DMS53 (cell line): ENCODE results near the gene GNAQ.
"Not testable (repeated sequence)": the region's sequence is repeated elsewhere in the genome, so short reads cannot be mapped to it uniquely, and the experiment has no call there.

Experiments
- DNase-seq: peaks from one replicate; lab custom pipeline; 2025; lab: John Stamatoyannopoulos, UW

GNAQ gene

GRCh38 chr9:77729177-77729576, 302.4 kb downstream of the GNAQ start:
- no peak for DNase-seq

DNA sequence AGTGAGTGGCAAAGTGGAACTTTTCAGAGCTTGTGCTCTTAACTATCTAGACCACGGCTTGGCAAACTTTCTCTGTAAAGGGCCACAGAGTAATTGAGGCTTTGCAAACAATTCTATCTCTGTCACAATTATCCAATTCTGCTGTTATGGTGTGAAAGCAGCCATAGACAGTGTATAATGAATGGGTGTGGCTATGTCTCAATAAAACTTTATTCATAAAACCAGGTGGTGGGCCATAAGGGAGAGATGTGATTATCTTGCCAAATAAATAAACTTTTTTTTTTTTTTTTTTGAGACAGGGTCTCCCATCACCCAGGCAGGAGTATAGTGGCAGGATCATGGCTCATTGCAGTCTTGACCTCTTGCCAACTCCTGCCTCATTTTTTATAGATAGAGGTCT, 304.8 kb downstream of the GNAQ start:
- no peak for DNase-seq

- no peak for DNase-seq
These were observed 305.3 kb downstream of the GNAQ start for GRCh38 chr9:77726289-77726688.

GRCh38 chr9:77725820-77726219, 305.8 kb downstream of the GNAQ start:
- no peak for DNase-seq

DNA sequence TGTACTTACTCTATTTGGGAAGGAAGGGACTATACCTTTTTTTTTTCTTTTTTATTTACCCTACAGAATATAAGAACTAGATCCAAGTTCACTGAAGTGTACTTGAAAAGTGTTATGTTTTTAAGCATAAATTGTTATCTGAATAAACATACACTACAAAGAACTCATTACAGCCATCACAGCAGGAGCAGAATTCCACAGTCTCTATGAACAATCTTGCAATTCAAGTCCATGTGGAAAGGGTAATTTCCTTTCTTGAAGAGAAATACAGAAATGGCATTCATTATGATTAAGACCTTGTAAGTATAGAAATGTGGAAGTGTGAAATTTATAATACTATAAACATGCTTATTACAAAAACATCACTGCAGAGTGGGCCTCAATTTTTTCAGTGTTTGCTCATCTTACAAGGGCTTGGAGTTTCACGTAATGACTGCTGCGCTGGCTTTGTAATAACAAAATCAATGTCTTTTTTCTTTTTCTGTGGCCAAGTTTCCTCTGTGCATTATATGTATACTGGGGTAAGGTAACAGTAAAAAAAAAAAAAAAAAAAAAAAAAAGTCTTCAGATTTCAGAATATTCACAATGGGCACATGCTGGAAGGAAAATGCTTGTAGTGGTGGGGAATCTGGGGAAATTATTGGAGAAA, 306.4 kb downstream of the GNAQ start:
- DNase-seq = no peak

DNA sequence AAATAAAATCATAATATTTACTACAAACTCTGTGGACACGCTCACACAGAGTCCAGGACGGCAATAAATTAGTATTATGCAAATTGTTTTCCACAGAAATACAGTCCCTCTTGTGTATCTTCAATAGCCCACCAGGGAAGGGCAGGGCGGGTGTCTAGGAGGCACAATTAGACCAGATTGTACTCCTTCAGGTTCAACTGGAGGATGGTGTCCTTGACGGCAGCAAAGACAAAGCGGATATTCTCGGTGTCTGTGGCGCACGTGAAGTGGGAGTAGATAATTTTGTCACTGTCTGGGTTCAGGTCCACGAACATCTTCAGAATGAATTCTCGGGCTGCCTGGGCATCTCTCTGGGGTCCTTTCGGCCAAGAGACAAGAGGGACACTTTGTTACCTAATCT, 310.5 kb downstream of the GNAQ start:
- DNase-seq = not testable (repeated sequence)

DNA sequence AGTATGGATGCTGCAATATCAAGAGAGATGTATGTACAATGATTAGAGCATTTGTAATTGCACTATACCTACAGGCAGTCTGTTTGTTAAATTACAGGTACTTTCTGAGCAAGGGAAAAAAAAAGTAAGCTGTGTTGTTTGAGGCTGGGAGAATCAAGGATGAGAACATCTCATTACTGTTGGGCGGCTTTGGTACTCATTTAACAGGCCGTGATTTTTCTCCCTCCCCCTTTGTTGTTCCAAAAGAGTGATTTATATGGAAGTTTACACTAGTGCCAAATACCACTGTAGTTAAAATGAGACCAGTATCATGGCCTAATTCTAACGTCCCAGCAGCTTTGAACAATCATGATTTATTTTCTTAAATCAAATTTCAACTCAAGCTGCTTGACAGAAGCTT, 312.3 kb downstream of the GNAQ start:
- DNase-seq = no peak

DNA sequence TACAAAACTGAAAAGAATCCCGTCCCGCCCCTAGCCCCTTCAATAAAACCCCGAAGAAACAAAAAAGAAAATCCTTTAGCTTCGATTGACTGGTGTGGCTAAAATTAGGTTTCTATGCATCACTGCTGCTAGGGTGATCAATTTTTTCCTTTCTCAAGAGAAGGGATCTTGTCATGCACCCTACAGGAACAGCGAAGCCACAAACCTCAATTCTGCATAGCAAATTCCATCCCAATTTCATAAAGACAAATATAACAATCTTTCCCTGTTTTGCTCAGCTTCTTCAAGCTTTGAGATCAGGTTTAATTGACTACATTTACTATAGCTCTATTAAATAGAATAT, 313.3 kb downstream of the GNAQ start:
- not testable (repeated sequence) for DNase-seq

DNA sequence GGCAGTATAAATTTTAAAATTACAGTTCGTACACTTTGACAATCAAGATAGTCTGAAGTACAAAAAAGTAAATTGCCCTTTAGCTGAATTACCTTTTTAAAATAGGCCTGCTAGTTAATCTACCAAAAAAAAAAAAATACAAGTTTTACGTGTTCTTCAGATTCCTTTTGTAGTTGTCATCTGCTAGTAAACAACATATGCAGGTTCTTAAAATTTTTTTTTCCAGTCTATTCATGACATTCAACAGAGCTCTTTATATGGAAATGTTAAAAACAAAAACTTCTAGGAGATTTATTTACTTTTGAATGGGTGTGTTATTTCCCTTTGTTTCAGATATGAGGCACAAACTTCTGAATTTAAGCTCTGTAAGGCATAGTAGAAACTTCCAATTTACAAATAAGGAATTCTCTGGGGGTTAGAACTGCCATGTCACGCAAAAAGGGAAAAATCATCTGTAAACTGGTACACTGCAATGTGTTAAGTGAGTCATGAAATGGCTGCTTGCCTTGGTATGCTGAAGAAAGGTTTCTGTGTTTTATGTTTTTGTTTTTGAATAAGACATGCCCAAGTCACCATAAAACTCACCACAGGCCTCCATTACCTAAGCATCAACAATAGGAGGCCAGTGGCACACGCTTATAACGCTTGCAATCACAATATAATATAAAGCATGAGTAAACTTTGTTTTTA, 313.9 kb downstream of the GNAQ start:
- DNase-seq = not testable (repeated sequence)

DNA sequence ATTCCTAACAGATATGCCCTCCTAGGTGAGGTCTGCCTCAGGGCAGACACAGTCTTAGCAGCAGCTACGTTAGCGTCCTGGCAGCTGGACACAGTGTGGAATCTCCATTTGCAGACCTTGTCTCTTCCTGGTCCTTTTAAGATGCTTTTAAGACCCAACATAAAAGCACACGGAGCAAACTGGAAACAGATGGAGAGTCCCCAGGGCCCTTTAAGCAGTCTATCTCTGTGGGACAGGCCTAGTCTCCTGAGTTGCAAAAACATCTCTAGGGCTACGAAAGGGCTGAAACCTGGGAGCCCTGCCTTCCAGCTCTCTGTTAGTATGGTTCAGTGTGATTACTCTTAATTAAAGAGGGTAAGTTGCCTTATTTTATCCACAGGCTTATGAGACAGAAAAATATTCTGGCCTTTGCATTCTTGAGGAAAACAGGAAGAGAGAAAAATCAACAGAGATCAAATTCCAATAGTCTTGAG, 317.5 kb downstream of the GNAQ start:
- no peak for DNase-seq

DNA sequence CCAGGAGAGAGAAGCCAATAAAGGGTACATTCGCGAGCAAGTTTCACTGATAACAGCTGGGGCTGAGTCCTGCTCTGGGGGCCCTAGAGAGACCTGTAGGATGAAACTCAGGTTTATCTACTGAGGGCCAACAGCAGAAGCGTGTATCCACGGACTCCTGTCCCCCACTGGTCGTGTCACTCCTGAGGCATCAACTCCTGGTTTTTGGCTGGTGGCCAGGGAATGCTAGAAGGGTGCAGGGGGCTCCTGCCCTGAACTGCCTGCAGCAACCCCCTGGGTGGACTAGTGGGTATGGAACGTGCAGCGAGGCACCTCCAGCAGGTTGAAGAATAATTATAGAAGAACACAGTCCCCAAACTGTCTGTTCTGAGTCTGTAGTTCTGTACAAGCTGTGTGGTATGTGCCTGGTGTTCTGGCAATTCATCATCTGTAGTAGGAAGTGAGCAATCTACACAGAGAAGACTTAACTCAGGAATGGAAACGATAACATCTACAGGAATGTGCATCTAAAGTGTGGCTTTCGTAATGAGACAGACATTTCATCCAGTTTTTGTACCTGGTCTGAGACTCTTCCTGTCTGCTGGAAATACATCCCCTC, 319.0 kb downstream of the GNAQ start:
- no peak for DNase-seq

DNA sequence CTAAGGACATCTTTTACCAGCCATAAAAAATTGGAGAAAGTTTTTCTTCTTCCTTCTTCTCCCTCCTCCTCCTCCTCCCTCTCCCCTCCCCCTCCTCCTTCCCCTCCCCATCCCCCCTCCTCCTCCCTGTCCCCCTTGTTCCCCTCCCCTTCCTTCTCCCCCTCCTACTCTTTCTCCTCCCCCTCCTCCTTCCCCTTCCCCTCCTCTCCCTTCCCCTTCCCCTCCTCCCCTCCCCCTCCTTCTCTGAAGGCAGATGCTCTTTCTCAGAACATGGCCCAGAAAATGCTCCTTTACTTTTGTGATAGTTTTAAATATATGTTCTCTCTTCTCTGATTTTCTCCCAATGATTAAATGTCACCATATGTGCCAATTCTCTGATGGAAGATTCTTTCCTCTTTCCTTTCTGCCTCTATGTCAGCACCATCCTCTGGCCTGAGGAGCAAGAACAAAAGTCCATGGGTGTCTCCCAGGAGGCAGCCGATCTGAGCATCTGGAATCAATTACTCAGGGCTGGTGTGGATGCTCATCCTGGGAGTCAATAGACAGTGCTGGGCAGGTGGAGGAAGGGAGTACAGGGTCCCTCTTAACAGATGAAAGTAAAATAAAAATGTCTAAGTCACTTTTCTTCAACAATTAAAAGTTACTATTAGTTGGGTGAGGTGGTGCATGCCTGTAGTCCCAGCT, 320.5 kb downstream of the GNAQ start:
- DNase-seq = no peak

GRCh38 chr9:77710316-77710715, 321.3 kb downstream of the GNAQ start:
- no peak for DNase-seq

DNA sequence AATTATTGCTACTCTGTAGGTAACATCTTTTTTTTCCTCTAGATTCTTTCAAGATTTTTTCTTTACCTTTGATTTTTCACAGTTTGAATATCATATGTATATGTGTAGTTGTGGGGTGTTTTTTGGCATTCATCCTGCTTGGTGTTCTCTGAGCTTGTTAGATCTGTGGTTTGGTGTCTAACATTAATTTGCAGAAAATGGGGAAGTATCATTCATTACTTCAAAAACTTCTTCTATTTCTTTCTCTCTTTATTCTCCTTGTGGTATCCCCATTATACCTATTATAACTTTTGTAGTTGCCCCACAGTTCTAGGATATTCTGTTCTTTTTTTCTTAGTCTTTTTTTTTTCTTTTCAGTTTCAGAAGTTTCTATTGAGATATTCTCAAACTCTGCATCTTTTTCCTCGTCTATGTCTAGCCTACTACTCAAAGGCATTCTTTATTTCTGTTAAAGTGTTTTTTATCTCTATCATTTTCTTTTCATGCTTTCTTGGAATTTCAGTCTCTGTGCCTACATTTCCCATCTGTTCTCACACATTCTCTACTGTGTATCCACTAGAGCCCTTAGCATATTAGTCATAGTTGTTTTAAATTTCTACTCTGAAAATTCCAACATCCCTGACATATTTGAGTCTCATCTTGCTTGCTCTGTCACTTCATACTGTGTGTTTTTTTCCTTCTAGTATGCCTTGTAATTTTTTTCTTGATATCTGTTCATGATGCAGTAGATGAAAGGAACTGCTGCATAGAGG, 323.4 kb downstream of the GNAQ start:
- DNase-seq = no peak

DNA sequence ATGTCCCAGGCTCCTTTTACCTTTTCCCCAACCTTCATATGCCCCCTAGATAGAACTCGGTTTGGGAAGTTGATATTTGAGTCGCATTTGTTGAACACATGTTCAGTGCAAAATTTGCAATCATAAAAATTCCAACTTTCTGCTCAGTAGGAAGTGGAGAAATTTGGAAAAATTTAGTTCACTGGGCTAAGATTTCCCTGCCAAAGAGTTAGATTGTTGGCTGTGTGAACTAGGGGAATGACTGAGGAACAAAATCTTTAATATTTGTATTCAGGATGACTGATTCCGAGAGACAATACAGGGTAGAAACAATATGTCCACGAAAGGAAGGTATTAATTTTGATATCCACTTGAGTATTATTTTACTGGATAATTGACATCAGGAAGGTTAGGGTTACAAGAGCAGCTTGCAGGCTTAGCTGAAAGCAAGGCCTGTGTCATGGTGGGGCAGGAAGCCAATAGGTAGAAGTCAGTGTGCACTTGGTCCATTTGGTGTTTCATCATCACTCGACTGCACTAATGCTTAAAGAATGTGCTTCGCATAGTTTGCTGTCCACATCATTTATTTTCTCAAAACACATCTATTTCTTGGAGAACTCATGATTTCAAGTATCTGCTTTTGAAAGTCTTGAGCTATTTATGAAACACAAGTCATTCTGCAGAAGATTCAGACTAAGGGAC, 324.1 kb downstream of the GNAQ start:
- no peak for DNase-seq

GRCh38 chr9:77705636-77706035, 326.0 kb downstream of the GNAQ start:
- DNase-seq = no peak

- DNase-seq = not testable (repeated sequence)
These were observed 328.9 kb downstream of the GNAQ start for GRCh38 chr9:77702521-77703390.

- no peak for DNase-seq
These were observed 334.2 kb downstream of the GNAQ start for GRCh38 chr9:77697238-77697984.

DNA sequence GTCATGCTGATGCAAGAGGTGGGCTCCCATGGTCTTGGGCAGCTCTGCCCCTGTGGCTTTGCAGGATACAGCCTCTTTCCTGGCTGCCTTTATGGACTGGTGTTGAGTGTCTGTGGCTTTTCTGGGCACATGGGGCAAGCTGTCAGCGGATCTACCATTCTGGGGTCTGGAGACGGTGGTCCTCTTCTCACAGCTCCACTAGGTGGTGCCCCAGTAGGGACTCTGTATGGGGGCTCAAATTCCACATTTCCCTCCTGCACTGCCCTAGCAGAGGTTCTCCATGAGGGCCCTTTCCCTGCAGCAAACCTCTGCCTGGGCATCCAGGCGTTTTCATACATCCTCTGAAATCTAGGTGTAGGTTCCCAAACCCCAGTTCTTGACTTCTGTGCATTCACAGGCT, 340.9 kb downstream of the GNAQ start:
- DNase-seq = not testable (repeated sequence)

GRCh38 chr9:77690119-77690518, 341.5 kb downstream of the GNAQ start:
- DNase-seq = not testable (repeated sequence)
